ENCODE measurements around the gene ATRIP. TPM values are rescaled to one million over a fixed set of nuclear protein-coding genes. Genes with fewer than 3 reads are reported as not detected.

The ATRIP gene
- total and polyA plus RNA-seq, 12 donors = 2.2 to 5.4 (median 3.8) TPM

DNA sequence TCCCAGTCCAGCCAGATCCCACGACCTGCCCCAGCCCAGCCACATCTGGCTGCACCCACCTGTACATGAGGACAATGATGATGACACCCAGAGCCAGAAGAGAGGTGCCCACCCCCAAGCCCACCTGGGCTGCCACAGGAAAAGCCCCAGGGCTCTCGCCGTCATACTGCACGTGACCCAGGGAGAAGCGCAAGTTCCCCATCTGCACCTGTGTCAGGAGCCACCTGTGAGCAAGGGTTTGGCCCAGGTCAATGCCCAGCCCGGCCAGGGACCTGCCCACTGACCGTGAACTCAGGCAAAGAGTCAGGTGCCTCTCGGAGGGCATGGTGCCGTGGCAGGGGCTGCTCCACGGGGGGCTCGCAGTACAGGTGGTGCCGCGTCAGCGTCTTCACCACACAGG is 32.9 kb upstream of the ATRIP start:
- intact Hi-C loops (cut with DNase I) = no loop called here
- H3K4me1 ChIP-seq = no peaks in the 10 kb centered on the region
- no peak overlapping the region for H3K4me3 ChIP-seq
- TF ChIP-seq, protein P1, sequence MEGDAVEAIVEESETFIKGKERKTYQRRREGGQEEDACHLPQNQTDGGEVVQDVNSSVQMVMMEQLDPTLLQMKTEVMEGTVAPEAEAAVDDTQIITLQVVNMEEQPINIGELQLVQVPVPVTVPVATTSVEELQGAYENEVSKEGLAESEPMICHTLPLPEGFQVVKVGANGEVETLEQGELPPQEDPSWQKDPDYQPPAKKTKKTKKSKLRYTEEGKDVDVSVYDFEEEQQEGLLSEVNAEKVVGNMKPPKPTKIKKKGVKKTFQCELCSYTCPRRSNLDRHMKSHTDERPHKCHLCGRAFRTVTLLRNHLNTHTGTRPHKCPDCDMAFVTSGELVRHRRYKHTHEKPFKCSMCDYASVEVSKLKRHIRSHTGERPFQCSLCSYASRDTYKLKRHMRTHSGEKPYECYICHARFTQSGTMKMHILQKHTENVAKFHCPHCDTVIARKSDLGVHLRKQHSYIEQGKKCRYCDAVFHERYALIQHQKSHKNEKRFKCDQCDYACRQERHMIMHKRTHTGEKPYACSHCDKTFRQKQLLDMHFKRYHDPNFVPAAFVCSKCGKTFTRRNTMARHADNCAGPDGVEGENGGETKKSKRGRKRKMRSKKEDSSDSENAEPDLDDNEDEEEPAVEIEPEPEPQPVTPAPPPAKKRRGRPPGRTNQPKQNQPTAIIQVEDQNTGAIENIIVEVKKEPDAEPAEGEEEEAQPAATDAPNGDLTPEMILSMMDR (IDR thresholded peaks at IDR 0.05) = no peak
- H3K27me3 ChIP-seq = no peaks in the 10 kb centered on the region
- ATAC-seq (no peak), DNase-seq (no peak)
- H3K9me3 ChIP-seq = no peaks in the 10 kb centered on the region
- no peak overlapping the region for H3K27ac ChIP-seq
- peaks cover 0 to 100% (median 41%) of the 10 kb centered on the region in 9 donors for H3K36me3 ChIP-seq
- 91 to 94% methylated on average over 14 of the region's 14 CpGs for WGBS, 2 donors

DNA sequence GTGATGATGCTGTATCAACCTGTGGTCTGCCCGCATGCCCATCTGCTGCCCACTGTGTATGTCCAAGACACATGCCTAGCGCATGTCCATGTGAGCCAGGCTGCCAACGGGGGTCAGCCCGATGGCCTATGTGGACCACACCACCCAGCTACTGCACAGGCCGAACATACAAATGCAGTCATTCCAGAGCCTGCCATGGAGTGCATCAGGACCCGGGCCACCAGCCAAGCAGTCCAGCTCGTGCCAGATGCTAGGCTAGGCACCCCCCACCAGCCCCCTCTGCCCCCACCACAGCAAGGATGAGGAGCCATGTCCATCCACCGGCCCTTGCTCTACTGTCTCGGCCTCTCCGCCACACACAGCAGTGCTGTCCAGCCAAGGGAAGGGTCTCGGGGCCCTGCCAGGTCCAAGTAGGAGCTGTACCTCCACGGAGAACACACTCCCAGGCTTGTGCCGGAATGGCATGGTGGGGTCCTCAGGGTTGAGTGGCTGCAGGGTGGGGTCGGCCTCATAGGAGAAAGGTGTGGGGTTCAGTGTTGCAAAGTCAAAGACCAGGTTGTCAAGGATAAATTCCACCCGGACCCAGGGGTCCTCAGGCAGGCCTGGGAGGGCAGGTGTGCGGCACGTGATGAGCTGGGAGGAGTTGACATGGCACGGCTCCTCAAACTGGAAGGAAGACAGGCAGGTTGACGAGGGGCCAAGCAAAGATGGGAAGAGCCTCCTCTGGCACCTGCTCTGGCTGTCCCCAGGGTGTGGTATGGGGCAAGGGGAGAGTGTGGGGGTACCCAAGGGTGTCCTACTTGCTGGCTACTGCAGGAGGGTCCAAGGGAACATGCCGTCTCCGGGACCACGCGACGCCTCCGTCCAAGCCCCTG is 31.9 kb upstream of the ATRIP start:
- Histone ChIP-seq H3K4me3 (no peak overlapping the region), H3K9me3 (no peaks in the 10 kb centered on the region), H3K27me3 (no peaks in the 10 kb centered on the region), H3K27ac (no peak overlapping the region), H3K36me3 (peaks cover 0 to 95% (median 37%) of the 10 kb centered on the region in 9 donors), H3K4me1 (no peaks in the 10 kb centered on the region)
- 87 to 88% methylated on average over 25 of the region's 25 CpGs for WGBS, 2 donors
- intact Hi-C loops (cut with DNase I) = no loop called here
- DNase-seq (no peak), ATAC-seq (peak in 1 of 8 donors; percentile 18)
- TF ChIP-seq, protein P1 (IDR thresholded peaks at IDR 0.05) = no peak

DNA sequence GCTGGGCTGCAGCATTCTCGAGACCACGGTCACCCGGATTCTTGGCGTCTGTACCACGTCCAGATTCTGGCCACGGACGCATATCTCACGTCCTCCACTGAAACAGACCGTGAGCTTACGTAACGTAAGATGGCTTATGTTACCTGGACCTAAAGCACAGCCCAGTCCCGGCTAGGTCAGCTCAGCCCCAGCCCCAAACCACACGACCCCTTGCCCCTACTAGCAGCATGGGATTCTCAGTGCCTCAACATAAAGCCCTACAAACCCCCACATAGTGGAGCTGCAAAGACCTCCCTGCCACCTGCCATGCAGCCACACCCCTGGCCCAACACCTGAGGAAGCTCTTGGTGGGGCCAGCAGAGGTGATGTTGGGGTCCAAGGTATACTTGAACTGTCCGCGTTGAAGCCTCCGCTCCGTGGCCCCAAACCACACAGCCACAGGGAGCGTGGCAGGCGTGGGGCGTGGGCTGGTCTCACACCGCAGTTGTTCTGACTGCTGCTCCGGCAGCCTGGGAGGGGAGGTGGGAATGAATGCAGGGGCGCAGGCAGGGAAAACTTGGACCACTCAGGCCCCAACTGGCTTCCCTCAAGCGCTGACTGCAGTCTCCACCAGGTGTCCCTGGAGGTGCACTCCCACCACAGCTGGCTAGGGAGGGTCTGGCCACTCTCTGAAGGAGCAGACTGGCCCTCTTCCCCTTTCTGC is 31.1 kb upstream of the ATRIP start:
- Histone ChIP-seq H3K4me1 (no peaks in the 10 kb centered on the region), H3K27ac (no peak overlapping the region), H3K36me3 (peaks cover 0 to 87% (median 33%) of the 10 kb centered on the region in 9 donors), H3K27me3 (no peaks in the 10 kb centered on the region), H3K4me3 (no peak overlapping the region), H3K9me3 (no peaks in the 10 kb centered on the region)
- DNase-seq (no peak), ATAC-seq (no peak)
- 93 to 94% methylated on average over 24 of the region's 24 CpGs for WGBS, 2 donors
- intact Hi-C loops (cut with DNase I) = no loop called here
- TF ChIP-seq, protein P1 (IDR thresholded peaks at IDR 0.05) = no peak

DNA sequence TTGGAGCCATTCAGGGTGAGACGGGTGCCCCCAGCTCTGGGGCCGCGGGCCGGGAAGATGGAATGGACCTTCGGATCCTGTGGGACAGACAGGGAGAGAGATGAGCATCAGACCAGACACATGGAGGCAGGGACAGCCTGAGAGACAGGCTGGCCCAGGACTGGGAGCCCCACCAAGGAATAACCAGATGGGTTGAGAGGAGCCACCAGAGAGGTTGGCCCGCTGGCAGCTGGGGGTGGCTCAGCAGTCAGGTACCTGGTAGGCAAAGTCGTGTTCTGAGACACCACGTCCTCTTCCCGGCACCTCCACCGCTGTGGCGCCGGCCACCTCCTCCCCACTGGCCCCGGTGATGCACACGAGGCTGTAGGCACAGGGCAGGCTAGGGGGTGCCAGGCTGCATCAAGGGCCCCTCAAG is 30.4 kb upstream of the ATRIP start:
- Histone ChIP-seq H3K36me3 (peaks cover 0 to 80% (median 33%) of the 10 kb centered on the region in 9 donors), H3K9me3 (no peaks in the 10 kb centered on the region), H3K27ac (no peak overlapping the region), H3K27me3 (no peaks in the 10 kb centered on the region), H3K4me1 (no peaks in the 10 kb centered on the region), H3K4me3 (no peak overlapping the region)
- 95 to 96% methylated on average over 14 of the region's 14 CpGs for WGBS, 2 donors
- intact Hi-C loops (cut with DNase I) = no loop called here
- no peak for ATAC-seq
- no peak for DNase-seq
- TF ChIP-seq, protein P1 (IDR thresholded peaks at IDR 0.05) = no peak
